ENCODE results near the gene MPP2.

DNA sequence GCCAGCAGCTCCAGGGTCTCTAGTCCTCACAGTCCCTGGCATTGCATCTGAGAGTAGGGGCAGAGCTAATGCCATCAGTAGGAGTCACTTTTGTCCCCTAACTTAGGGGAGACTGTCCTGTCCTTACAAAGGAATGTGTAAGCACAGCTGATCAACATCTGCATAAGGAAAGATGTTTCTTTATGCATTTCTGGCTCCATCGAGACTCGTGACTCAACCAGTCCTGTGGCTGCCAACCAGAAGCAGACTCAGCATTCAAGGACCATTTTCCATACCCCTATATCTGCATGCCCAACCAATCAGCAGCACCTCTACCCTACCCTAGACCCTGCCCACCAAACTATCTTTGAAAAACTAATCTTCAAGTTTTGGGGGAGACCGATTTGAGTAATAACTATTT is 8.2 kb upstream of the MPP2 start:
- TF ChIP-seq CTCF (IDR thresholded peaks at IDR 0.05) = no peak
- no peak for TF ChIP-seq ZFX (IDR thresholded peaks at IDR 0.05; ENCODE audit: borderline replicate concordance)

Measured in 22Rv1 (cell line).